NOMO-1 (cell line): Measurements from ENCODE around the gene HPCAL1.

ENCODE experiments used
- DNase-seq, 2 experiments: peaks; one replicate each; lab custom pipeline; 2025; ENCODE audit not compliant: unreplicated experiment in 2 of 2; lab: John Stamatoyannopoulos, UW

Gene HPCAL1

DNA sequence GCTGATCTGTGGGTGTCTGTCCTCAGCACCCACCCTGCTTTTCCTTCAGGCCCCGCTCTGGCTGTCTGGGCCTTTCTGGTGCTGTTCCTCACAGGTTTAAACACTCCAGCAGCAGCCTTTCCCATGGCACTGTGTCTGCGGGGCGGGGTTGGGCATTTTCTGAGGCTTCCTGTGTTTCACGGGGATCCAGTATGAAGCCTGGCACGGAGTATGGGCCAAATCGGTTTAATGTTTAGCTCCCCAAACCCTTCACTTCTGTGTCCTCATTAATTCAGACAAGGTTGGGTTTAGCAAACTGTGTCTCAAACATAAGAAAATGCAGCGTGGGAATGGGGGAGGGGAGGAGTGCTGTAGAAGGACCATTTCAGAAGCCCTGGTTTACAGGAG, 44.9 kb downstream of the HPCAL1 start:
- no peak for DNase-seq

- no peak for DNase-seq
Measured at GRCh38 chr2:10348891-10349290, 46.2 kb downstream of the HPCAL1 start.

DNA sequence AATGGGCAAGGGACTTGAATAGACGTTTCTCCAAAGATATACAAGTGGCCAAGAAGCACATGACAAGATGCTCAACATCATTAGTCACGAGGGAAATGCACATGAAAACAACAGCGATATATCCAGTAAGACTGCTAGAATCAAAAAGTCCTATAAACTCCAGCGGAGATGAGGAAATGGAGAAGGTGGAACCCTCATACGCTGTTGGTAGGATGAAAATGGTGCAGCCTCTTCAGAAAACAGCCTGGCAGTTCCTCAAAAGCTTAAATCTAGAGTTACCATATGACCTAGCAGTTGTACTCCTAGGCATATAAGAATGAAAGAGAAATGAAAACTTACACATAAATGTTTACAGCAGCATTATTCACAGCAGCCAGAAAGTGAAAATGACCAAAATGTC, 48.1 kb downstream of the HPCAL1 start:
- DNase-seq = peak; percentile 26 to 46

DNA sequence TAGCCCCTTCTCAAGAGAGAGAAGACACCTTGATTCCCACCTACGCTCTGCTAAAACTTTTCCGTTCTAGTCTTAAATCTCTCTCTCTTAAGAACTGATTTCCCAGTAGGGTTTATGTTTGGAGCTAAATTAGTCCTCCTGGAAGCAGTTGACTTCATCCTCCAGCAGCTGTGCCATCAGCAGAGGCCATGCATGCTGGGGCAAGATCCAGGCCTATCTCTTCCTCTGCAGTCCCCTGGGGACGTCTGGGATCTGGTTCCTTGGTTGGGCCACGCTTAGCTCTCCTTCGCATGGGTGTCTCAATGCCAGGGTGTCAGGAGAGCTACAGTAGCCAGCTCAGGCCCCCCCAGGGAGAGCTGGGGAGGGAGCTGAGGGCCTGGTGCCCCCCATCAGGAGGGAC, 49.7 kb downstream of the HPCAL1 start:
- DNase-seq = no peak

- DNase-seq = no peak
Measured at GRCh38 chr2:10352972-10353371, 50.3 kb downstream of the HPCAL1 start.

DNA sequence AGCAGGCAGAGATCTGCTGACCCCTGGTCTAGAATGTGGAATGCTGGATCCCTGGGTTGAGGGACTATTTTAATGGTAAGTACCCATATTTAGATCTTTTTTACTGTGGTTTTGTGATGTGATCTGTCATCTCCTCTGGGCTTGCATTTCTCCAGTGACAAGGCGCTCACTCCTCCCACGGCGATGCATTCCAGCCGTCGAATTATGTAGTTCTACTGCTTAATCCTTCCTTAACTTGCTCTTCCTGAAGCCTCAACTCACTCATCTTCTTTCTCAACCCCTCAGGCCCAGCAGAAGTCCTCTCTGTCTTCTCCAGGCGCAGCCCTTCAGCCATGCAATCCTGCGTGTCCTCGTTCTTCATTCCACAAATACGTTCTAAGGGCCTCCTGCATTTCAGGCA, 51.2 kb downstream of the HPCAL1 start:
- DNase-seq = no peak

DNA sequence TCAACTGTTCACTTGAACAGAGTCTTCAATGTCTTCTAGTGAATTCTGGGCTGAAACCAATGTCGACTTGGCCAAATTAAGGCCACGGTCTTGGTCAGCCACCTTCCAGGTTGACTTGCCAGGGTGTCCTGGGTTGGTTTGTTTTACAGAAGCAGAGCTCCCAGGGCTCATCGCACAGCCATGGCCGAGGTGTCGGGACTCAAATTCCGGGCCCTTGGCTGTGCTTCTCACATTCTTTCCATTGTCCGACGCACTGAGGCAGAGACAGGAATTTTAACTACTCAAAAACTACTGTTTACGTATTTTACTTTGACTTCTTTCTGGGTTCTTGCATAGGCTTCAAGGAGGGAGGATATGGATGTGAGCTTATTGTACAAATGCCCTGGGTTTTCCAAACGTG, 51.7 kb downstream of the HPCAL1 start:
- no peak for DNase-seq

- DNase-seq = no peak
Measured at GRCh38 chr2:10355471-10356438, 53.1 kb downstream of the HPCAL1 start.

- no peak for DNase-seq
Measured at GRCh38 chr2:10356439-10356811, 53.7 kb downstream of the HPCAL1 start.

DNA sequence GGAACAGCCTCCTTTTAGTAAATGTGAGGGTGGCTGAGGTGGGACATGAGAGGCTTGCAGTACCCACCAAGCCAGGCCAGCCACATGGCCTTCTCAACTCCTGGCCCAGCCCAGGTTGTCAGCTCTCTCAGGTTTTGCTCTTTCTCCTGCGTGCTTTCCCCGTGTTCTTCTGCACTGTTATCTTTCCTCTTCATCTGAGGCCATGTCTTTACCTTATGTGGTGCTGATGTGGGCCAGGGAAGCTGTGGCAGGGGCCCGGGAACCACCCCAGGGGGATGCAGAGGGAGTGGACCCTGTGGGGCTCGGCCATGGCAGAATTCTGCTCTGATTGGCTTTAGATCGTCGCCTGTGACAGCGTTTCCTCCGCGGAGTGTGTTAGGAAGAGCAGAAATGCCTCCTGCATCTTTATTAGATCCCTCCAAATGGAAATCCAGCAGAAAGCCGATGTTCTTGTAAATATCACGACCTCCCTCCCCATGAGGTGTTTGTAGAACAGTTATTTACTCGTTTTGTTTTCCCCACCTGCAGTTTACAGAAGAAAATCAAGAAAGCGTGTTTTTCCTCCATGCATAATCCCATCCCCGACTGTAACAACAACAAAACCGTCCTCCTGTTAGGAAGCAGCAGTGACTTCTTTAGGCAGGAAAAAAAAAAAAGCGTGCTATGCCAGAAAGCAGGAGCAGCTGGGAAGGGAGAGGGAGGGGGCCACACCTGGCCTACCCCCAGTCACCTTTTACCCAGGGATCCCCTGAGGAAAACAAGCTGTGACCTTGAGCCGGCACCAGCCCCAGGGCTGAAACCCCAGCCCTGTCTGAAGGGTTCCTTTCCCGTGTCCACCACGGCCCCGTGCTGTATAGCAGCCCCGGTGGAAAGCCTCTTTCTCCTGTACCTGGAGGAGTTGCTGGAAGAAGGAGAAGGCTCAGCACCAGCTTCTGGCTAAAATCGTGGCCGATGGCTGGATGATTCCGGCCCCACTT, 54.8 kb downstream of the HPCAL1 start:
- no peak for DNase-seq

GRCh38 chr2:10359246-10359645, 56.5 kb downstream of the HPCAL1 start:
- no peak for DNase-seq

- DNase-seq = no peak
Measured at GRCh38 chr2:10359731-10360329, 57.1 kb downstream of the HPCAL1 start.

DNA sequence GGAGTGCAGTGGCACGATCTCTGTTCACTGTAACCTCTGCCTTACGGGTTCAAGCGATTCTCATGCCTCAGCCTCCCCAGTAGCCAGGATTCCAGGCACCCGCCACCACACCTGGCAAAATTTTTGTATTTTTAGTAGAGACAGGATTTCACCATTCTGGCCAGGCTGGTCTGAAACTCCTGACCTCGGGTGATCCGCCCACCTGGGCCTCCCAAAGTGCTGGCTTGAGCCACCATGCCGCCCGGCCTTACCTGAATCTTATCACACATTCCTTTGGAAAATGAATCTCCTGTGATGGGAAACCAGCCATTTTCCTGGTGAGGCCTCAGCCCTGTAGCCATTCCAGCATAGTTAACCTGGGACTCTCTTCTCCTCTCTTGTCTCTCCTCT, 57.8 kb downstream of the HPCAL1 start:
- DNase-seq = no peak

GRCh38 chr2:10360850-10361588, 58.3 kb downstream of the HPCAL1 start:
- no peak for DNase-seq

- no peak for DNase-seq
Measured at GRCh38 chr2:10362096-10362897, 59.6 kb downstream of the HPCAL1 start.

DNA sequence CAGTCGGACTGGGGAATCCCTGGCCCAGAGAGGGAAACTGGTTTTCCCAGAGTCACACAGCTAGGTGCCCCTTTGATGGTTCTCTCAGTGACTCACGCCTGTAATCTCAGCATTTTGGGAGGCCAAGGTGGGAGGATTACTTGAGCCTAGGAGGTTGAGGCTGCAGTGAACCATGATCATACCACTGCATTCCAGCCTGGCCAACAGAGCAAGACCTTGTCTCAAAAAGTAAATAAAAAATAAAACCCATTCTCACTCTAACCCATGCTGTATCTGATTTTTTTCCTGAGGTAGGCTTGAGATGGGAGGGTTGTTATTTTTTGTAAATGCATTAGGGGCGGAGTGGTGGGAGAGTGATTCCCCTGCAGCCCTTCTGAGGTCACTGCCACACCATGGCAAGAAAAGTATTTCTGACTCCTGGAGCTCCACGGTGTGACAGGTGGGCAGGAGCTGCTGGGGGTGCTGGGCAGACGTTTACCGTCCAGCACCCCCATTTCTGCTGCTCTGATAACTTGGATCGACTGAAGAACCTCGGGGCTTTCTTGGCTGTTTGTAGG, 60.3 kb downstream of the HPCAL1 start:
- no peak for DNase-seq

DNA sequence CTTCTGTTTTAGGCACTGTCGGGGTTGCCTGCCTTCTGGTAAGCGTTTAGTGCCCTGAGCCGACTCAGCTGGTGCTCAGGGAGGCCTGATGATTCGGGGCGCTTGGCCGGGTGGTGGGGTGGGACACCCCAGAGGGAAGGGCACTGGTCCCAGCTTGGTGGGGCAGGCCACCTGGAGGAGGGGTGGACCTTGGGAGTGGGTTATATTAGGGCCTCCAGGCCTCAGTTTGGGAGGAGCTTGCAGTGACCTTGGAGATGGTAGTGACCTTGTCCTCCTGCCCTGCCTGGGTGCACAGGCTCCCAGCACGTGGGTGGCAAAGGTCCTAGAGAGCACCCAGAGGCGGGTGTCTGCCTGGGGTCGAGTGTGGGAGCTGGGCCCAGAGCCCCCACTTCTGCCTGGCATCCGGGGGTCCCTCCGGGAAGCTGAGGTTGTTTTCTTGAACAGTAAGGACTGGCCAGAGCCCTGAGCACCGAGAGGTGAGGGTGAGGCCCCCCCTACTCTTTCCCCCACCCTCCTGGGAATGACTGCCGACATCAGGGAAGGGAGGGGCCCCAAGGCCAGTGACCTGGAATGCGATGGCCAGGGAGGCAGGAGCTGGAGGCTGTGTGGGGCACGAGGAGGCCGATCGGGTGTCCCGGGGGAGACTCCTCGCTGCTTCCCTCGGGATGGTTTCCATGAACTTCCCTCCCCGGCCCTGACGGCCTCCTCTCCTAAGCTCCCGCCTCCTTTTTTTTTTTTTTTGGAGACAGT, 61.3 kb downstream of the HPCAL1 start:
- DNase-seq = no peak

- DNase-seq = no peak
Measured at GRCh38 chr2:10365412-10365811, 62.7 kb downstream of the HPCAL1 start.
